B cell (primary cell): ENCODE results near the gene PDXP. TPM values are rescaled to one million over a fixed set of nuclear protein-coding genes. Genes with fewer than 3 reads are reported as not detected.

ENCODE experiments used
- ATAC-seq: fragments of 200-7000 bp; cut with Tn5 transposase; one replicate; pipeline ENCODE4 v1.10.0; 2021; ENCODE audit warnings: low read depth, mild to moderate bottlenecking, moderate number of reproducible peaks, moderate library complexity
- CTCF ChIA-PET: fragments of 350-600 bp; sonication (Branson Sonifier 250); formaldehyde crosslinking; loops from one replicate; lab custom pipeline; 2021; ENCODE audit warnings: antibody characterized with exemption, inconsistent platforms; lab: Charles Lee
- POLR2A ChIA-PET: fragments of 350-600 bp; sonication (Branson Sonifier 250); formaldehyde crosslinking; loops from one replicate; lab custom pipeline; 2021; ENCODE audit warnings: antibody characterized with exemption; lab: Charles Lee
- DNase-seq: peaks from one replicate; pipeline ENCODE4 v3.0.0; 2013
- H2AFZ ChIP-seq: 2 replicates; pipeline ENCODE4 v1.6.1; 2012; ENCODE audit warnings: mild to moderate bottlenecking, low read depth, low read length; ENCODE audit not compliant: insufficient read depth, poor library complexity, severe bottlenecking
- H3K27ac ChIP-seq, 2 donors: 1 replicate in 1 of 2; 2 replicates in 1 of 2; pipeline ENCODE4 v1.5.1; 2012 to 2013; ENCODE audit warnings: low read length in 2 of 2, mild to moderate bottlenecking in 2 of 2, moderate library complexity in 1 of 2
- H3K27me3 ChIP-seq, 4 experiments: fragments of 200-600 bp in 1 of 4; sonication (generic) in 1 of 4; replicated peaks in 1 of 4; 1 replicate in 2 of 4; 2 replicates in 2 of 4; pipeline versions ENCODE4 v1.6.1 to v1.7.0; 2013 to 2016; ENCODE audit warnings: low read length in 3 of 4, mild to moderate bottlenecking in 2 of 4, mixed read lengths in 1 of 4, moderate library complexity in 1 of 4; ENCODE audit not compliant: insufficient read depth in 4 of 4, control insufficient read depth in 3 of 4; ENCODE audit errors: control extremely low read depth in 1 of 4
- H3K36me3 ChIP-seq, 2 experiments: replicated peaks in 1 of 2; 1 replicate in 1 of 2; 2 replicates in 1 of 2; pipeline versions ENCODE4 v1.6.1 to v1.7.1; 2013; ENCODE audit warnings: low read length in 1 of 2; ENCODE audit not compliant: insufficient read depth in 2 of 2, control insufficient read depth in 1 of 2; ENCODE audit errors: control extremely low read depth in 1 of 2, extremely low read depth in 1 of 2
- H3K4me1 ChIP-seq, 2 donors: fragments of 200-600 bp in 1 of 2; sonication (generic) in 1 of 2; 1 replicate in 1 of 2; 2 replicates in 1 of 2; pipeline versions ENCODE4 v1.5.1 to v1.6.1; 2013 to 2017; ENCODE audit warnings: low read length in 2 of 2; ENCODE audit not compliant: control insufficient read depth in 2 of 2, insufficient read depth in 2 of 2
- H3K4me2 ChIP-seq: replicated peaks from 2 replicates; pipeline ENCODE3; 2012; ENCODE audit warnings: mild to moderate bottlenecking, low read depth, low read length; ENCODE audit not compliant: poor library complexity, severe bottlenecking
- H3K4me3 ChIP-seq, 5 experiments: fragments of 200-600 bp in 1 of 5; sonication (generic) in 1 of 5; 1 replicate in 3 of 5; 2 replicates in 2 of 5; pipeline versions ENCODE4 v1.5.1 to v1.7.0; 2011 to 2016; ENCODE audit warnings: low read length in 4 of 5, mild to moderate bottlenecking in 4 of 5, low read depth in 2 of 5, control low read depth in 1 of 5, moderate library complexity in 1 of 5; ENCODE audit not compliant: insufficient read depth in 1 of 5; ENCODE audit errors: control extremely low read depth in 1 of 5, extremely low read depth in 1 of 5
- H3K79me2 ChIP-seq: fragments of 200-600 bp; sonication (generic); one replicate; pipeline ENCODE4 v1.6.0; 2016; ENCODE audit warnings: low read length; ENCODE audit not compliant: control insufficient read depth, insufficient read depth
- H3K9ac ChIP-seq: fragments of 200-600 bp; sonication (generic); 2 replicates; pipeline ENCODE4 v1.6.1; 2017; ENCODE audit warnings: mild to moderate bottlenecking, low read length, moderate library complexity
- H3K9me3 ChIP-seq, 3 donors: one replicate each; pipeline versions ENCODE4 v1.6.1 to v1.7.1; 2013; ENCODE audit warnings: low read length in 2 of 3; ENCODE audit not compliant: control insufficient read depth in 2 of 3, insufficient read depth in 1 of 3; ENCODE audit errors: control extremely low read depth in 1 of 3
- H4K20me1 ChIP-seq: 2 replicates; pipeline ENCODE4 v1.6.0; 2012; ENCODE audit warnings: mild to moderate bottlenecking, low read length; ENCODE audit not compliant: insufficient read depth, control insufficient read depth, poor library complexity, severe bottlenecking
- H3K27ac Mint-ChIP-seq: one replicate; pipeline ENCODE4 v1.8.0; 2021; ENCODE audit warnings: mixed read lengths
- H3K27me3 Mint-ChIP-seq: one replicate; pipeline ENCODE4 v1.8.0; 2021; ENCODE audit warnings: mixed read lengths
- H3K4me1 Mint-ChIP-seq: one replicate; pipeline ENCODE4 v1.8.0; 2021; ENCODE audit warnings: mixed read lengths
- H3K4me3 Mint-ChIP-seq: one replicate; pipeline ENCODE4 v1.8.0; 2021; ENCODE audit warnings: mixed read lengths
- H3K9me3 Mint-ChIP-seq: one replicate; pipeline ENCODE4 v1.8.0; 2022; ENCODE audit warnings: mixed read lengths; ENCODE audit not compliant: insufficient read depth
- CTCF ChIP-seq: fragments of 200-600 bp; IDR thresholded peaks from one replicate; pipeline ENCODE4 v1.8.0; 2022; ENCODE audit warnings: antibody characterized with exemption, mild to moderate bottlenecking
- EZH2 ChIP-seq: IDR thresholded peaks from 2 replicates; pipeline ENCODE4 v1.6.1; 2012; ENCODE audit warnings: borderline replicate concordance, low read depth, mild to moderate bottlenecking, moderate library complexity, low read length; ENCODE audit not compliant: insufficient read depth, poor library complexity, severe bottlenecking
- WGBS: methylation state at CpG from one replicate; pipeline ENCODE4 v1.1.5; 2013; ENCODE audit warnings: missing lambda C conversion rate; ENCODE audit not compliant: insufficient coverage; 5-methylcytosine and 5-hydroxymethylcytosine counted together
- intact Hi-C: fragments of 100-400 bp; cut with micrococcal nuclease; formaldehyde crosslinking; loops from one replicate; pipeline ENCODE4 v1.10.0; 2022
- polyA plus RNA-seq: library from polyadenylated mRNA; depleted of rRNA; stranded (reverse); fragments of >200 nt; gene quantifications from 2 replicates; pipeline ENCODE4 v1.2.3, GENCODE V29; 2012
- total RNA-seq, 2 donors: library from RNA; stranded (reverse); fragments of 120-200 nt in 1 of 2; gene quantifications; 1 replicate in 1 of 2; 2 replicates in 1 of 2; pipeline versions ENCODE4 v1.2.3 to v1.2.4, GENCODE V29; 2013 to 2022

PDXP gene
- total and polyA plus RNA-seq, 2 donors (not counting 1 experiment from before 2014, with no cell fraction given) = 16.6 to 17.5 TPM

- CTCF ChIA-PET = interaction anchor here (0.7 to 30.7 kb wide), 6 partner anchors 11 to 57 kb away, joined by 3 to 620 read pairs (median 6); partner anchors contain the start of genes LGALS1, NOL12, PDXP and SH3BP1
These were observed 34.5 kb upstream of the PDXP start for GRCh38 chr22:37624017-37624365.

More at GRCh38 chr22:37624017-37624365, 34.5 kb upstream of the PDXP start:
- H3K9ac ChIP-seq = no peak overlapping the region
- DNase-seq (no peak), ATAC-seq (no peak)
- no peak overlapping the region for H3K4me3 ChIP-seq
- H3K36me3 ChIP-seq = peaks cover 0 to 34% of the 10 kb centered on the region in 2 experiments
- Mint-ChIP-seq H3K27ac (peak overlapping the region; percentile 92), H3K27me3 (no peaks in the 10 kb centered on the region), H3K9me3 (no peaks in the 10 kb centered on the region), H3K4me1 (peaks cover 60% of the 10 kb centered on the region), H3K4me3 (peak overlapping the region; percentile 61)
- H3K27me3 ChIP-seq = no peaks in the 10 kb centered on the region
- TF ChIP-seq EZH2 = no peak
- no peak for TF ChIP-seq CTCF
- H3K4me2 ChIP-seq = peak overlapping the region; percentile 10
- POLR2A ChIA-PET = no interaction called here
- peak overlapping the region; percentile 47 to 52 for H3K27ac ChIP-seq
- no peaks in the 10 kb centered on the region for H3K9me3 ChIP-seq
- 84% methylated on average over 3 of the region's 6 CpGs for WGBS
- H3K4me1 ChIP-seq = peaks cover 38 to 66% of the 10 kb centered on the region in 2 donors
- peaks cover 11% of the 10 kb centered on the region for H3K79me2 ChIP-seq
- H2AFZ ChIP-seq = no peak overlapping the region
- H4K20me1 ChIP-seq = no peaks in the 10 kb centered on the region
- intact Hi-C loops = no loop called here
